HG03575 (cell line): ENCODE results near the gene GPHN.

Source experiments
- ATAC-seq: cut with Tn5 transposase; IDR thresholded peaks from one replicate; pipeline ENCODE4 v1.9.1; 2021; ENCODE audit not compliant: unreplicated experiment, insufficient number of reproducible peaks, low FRiP score; ENCODE audit errors: extremely low read depth

The GPHN gene

DNA sequence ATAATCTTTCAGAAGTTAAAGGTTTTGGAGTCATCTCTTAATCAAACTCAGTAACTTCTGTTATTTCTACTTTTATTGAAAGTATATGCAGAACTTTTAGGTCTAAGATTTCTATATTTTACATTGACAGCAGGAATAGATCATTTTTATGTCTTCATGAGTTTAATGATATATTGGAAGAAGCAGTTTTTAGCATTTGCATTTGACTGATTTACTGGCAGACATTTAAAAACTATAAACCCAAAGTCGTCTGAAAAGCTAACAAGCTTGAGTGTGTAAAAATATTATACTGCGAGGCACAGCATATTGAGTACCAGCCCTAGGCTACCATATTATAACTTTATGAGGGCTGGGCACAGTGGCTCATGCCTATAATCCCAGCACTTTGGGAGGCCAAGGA is 467.3 kb downstream of the GPHN start:
- no peak for ATAC-seq

DNA sequence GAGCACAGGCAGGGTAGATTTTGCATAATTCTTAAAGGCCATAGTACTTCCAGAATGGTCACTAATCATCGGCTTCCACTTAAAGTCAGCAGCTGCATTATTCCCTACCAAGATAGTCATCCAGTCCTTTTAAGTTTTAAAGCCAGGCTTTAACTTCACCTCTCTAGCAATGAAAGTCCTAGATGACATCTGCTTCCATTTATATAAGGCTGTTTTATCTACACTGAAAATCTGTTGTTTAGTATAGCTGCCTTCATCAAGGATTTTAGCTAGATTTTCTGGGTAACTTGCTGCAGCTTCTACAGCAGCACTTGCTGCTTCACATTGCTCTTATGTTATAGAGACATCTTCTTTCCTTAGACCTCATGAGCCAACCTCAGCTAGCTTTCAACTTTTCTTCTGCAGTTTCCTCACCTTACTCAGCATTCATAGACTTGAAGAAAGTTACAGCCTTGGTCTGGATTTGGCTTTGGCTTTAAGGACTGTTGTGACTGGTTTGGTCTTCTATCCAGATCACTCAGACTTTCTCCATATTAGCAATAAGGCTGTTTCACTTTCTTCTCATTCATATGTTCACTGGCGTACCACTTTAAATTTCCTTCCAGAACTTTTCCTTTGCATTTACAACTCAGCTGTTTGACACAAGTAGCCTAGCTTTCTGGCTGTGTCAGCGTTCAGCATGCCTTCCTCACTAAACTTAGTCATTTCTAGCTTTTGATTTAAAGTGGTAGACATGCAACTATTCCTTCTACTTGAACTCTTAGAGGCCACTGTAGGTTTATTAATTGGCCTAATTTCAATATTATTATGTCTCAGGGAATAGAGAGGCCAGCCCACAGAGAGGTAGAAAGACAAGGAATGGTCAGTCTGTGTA is 471.4 kb downstream of the GPHN start:
- no peak for ATAC-seq

- no peak for ATAC-seq
Measured at GRCh38 chr14:66982247-66982646, 474.3 kb downstream of the GPHN start.

- no peak for ATAC-seq
Measured at GRCh38 chr14:66992776-66993175, 484.8 kb downstream of the GPHN start.

- no peak for ATAC-seq
Measured at GRCh38 chr14:66993512-66993911, 485.6 kb downstream of the GPHN start.

DNA sequence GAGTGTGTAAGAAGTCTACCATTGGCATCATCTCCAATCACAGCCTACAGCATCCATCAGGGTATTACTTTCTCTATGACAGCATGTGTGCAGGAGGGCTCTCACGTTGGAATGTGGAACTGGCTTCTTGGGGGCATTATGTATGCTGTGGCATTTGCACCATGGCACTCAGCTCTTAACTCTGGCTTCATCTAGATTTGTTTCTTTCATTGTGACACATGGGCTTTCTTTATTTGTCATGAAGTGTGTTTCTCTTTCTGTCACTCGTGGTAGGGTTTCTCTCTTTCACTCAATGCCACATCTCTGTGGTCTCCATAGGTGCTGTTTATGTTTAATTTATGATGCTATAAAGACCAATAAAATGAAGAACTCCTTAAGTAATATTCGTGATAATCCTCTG is 490.1 kb downstream of the GPHN start:
- ATAC-seq: no peak

DNA sequence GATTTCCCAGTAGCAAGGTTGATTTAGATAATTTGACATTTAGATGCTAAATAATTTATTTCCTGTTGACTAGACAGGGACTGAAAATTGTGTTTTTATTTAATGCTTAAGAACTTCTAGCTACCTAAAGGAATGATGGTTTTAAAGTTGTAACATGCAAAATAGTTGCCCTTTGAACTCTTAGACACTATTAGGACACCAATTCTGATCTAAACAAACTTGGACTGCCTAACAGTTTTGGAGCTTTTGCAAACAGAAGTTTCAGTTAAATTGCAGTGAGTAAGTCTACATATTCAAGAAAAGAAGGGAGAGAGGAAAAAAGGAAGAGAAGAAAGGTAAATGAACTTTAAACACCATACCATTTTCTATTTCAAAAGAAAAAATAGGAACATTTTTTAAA is 492.0 kb downstream of the GPHN start:
- ATAC-seq: no peak

DNA sequence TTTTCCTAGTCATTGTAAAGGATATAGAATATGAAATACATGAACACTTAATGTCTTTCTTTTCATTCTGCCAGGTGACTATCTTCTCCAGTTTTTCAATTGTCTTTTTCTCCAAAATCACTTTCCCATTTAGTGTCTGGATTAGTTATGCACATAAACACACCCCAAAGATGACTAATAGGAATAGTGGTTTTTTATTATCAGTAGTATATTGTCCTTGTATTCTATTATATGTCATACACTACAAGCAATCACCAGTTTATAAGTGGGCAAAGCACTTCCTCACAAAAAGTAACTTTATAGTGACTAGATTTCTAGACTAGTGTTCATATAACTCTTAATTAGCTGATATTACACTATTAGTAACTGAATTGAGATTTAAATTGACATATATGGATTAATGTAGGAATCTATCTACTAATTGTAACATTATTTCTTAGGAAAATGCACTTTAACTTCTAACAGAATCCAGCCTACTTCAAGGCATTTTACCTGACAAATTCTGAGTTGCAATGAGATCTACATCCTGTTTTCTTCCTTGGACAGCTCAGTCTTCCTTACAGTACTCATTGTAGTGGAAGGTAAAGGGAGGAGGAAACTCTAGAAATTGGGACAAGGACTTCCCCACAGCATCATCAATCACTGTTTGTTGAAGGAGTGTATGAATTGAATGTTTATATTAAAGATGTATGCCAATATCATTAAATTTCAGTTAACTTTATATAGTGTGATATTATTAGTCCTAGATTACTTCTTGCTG is 495.2 kb downstream of the GPHN start:
- no peak for ATAC-seq

- no peak for ATAC-seq
Measured at GRCh38 chr14:67004521-67004920, 496.6 kb downstream of the GPHN start.

- ATAC-seq: no peak
Measured at GRCh38 chr14:67010602-67011001, 502.7 kb downstream of the GPHN start.

DNA sequence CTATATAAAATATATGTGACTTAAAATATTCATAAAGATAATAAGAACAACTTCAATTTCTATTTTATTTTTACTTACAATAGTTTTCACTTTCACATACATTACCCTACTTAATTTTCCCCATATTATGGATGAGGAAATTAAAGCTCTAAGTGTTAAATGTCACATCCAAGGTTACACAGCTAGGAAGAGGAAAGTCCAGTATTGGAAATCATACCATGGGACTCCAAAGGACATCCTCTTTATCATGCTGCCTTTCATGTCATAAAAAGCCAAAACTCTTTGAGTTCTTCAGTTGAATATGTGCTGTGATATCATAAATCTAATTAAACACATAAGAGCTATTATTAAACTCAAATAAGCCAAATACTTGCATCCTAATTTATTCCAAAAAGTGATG is 508.9 kb downstream of the GPHN start:
- ATAC-seq: no peak

GRCh38 chr14:67018720-67019119 is 510.8 kb downstream of the GPHN start:
- ATAC-seq: no peak

DNA sequence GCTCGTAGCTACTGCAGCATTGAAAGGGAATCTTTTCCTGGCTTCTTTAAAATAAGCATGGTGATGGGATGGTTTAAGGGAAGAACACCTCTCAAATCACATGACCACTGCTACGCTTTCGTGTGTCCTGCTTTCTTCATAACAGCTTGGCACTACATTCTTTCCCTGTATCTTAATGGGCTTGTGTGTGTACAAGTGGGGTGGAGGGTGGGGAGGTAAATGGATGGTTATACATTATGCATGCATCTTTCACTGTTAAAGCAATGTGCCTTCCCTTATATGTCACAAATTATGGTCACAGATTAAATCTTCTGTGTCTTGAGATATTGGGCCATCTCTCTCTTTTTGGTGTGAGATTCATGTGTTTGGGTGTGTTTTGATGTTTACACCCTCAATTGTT is 511.8 kb downstream of the GPHN start:
- ATAC-seq: no peak

DNA sequence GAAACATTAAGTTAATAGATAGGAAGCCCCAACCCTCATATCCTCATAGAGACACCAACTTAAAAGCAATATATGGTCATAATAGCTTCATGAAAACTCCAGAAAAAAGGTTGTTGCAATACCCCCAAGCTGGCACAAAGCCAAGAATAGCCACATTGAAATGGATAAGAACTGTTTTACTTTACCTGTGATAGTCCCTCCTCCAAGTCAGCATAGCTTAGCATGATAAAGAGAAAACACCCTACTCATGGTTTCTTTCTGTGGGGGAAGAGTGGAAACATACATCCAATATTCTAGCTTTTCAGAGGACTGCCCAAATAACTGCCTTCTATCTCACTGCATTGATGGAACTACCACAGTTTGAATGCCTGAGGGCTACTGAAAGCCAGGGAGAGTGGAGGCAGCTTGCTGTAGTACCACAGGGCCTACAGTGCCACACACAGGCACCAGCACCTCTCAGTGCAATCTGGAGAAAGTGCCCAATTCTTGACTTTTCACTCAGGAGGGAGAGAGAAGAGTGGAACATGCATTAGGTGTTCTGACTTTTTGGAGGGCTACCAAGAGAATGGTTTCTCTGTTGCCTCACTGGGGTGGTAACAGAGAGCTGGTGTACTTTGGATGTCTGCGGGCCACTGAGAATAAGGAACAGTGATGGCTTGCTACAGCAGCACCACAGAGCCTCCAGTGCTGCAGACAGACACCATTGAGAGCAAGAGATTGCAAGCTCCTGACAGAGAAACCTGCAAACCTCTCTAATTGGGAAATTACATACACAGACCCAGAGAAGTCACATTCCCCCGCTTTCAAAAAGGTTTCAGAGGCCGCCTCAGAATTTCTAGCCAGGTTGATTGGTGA is 524.2 kb downstream of the GPHN start:
- no peak for ATAC-seq

GRCh38 chr14:67045440-67045839 is 537.5 kb downstream of the GPHN start:
- no peak for ATAC-seq

DNA sequence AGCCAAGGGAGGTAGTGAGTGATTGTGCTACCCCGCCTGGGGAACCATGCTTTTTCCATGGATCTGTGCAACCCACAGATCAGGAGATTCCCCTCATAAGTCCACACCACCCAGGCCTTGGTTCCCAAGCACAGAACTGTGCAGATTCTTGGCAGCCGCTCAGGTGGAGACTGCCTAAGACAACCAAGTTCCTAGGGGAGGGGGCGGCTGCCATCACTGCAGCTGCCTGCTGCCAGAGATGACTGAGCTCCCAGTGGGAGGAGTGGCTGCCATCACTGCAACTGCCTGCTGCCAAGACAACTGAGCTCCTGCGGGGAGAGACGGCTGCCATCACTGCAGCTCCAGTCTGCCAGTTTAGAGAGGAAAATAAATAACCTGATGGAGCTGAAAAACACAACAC is 542.9 kb downstream of the GPHN start:
- no peak for ATAC-seq

GRCh38 chr14:67056684-67057083 is 548.7 kb downstream of the GPHN start:
- ATAC-seq: no peak

GRCh38 chr14:67059596-67059995 is 551.6 kb downstream of the GPHN start:
- no peak for ATAC-seq

- no peak for ATAC-seq
Measured at GRCh38 chr14:67060546-67060945, 552.6 kb downstream of the GPHN start.
